HEK293T (cell line): ENCODE data around the gene OR2L2.

Source experiments
- ARNT ChIP-seq: fragments of 450-650 bp; IDR thresholded peaks from 2 replicates; pipeline ENCODE4 v1.6.1; 2017; ENCODE audit warnings: mild to moderate bottlenecking
- BHLHE40 ChIP-seq: fragments of 450-650 bp; IDR thresholded peaks from 2 replicates; pipeline ENCODE4 v1.6.1; 2016; ENCODE audit warnings: mild to moderate bottlenecking, moderate library complexity, borderline replicate concordance
- FOXA1 ChIP-seq: fragments of 450-650 bp; IDR thresholded peaks from 2 replicates; pipeline ENCODE4 v1.6.1; 2016; ENCODE audit warnings: mild to moderate bottlenecking
- FOXM1 ChIP-seq: fragments of 450-650 bp; IDR thresholded peaks from 2 replicates; pipeline ENCODE4 v1.6.1; 2017; ENCODE audit warnings: mild to moderate bottlenecking, borderline replicate concordance
- L3MBTL2 ChIP-seq: fragments of 450-650 bp; conservative IDR thresholded peaks from 2 replicates; pipeline ENCODE4 v1.6.1; 2016; ENCODE audit warnings: mild to moderate bottlenecking
- NFRKB ChIP-seq: fragments of 450-650 bp; IDR thresholded peaks from 2 replicates; pipeline ENCODE4 v1.6.1; 2016; ENCODE audit warnings: mild to moderate bottlenecking, moderate library complexity
- SP1 ChIP-seq: fragments of 450-650 bp; IDR thresholded peaks from 2 replicates; pipeline ENCODE4 v1.6.1; 2017

GRCh38 chr1:248065604-248066003 is 35.7 kb downstream of the OR2L2 start:
- TF ChIP-seq BHLHE40, result no peak
- TF ChIP-seq L3MBTL2, result no peak
- no peak for TF ChIP-seq NFRKB
- no peak for TF ChIP-seq FOXA1
- TF ChIP-seq ARNT, result no peak
- TF ChIP-seq FOXM1, result no peak
- no peak for TF ChIP-seq SP1
